Measurements from ENCODE around the gene CRB2.

Gene CRB2

GRCh38 chr9:123337971-123338370 lies 18.0 kb upstream of the CRB2 start:
- TF ChIP-seq GATA2 (IDR thresholded peaks at IDR 0.05; ENCODE audit: low read depth, low read length), result no peak
- no peak for TF ChIP-seq GATA3 (IDR thresholded peaks at IDR 0.05; ENCODE audit: low read depth, low read length)

GRCh38 chr9:123338710-123339665 lies 17.0 kb upstream of the CRB2 start:
- TF ChIP-seq GATA3 (IDR thresholded peaks at IDR 0.05; ENCODE audit: low read depth, low read length) (no peak), GATA2 (IDR thresholded peaks at IDR 0.05; ENCODE audit: low read depth, low read length) (no peak)

- TF ChIP-seq GATA3 (IDR thresholded peaks at IDR 0.05; ENCODE audit: low read depth, low read length), result no peak
- no peak for TF ChIP-seq GATA2 (IDR thresholded peaks at IDR 0.05; ENCODE audit: low read depth, low read length)
These were observed 16.1 kb upstream of the CRB2 start for GRCh38 chr9:123339666-123340510.

GRCh38 chr9:123341816-123342215 lies 14.2 kb upstream of the CRB2 start:
- TF ChIP-seq GATA3 (IDR thresholded peaks at IDR 0.05; ENCODE audit: low read depth, low read length) (no peak), GATA2 (IDR thresholded peaks at IDR 0.05; ENCODE audit: low read depth, low read length) (no peak)

- TF ChIP-seq GATA3 (IDR thresholded peaks at IDR 0.05; ENCODE audit: low read depth, low read length), result no peak
- no peak for TF ChIP-seq GATA2 (IDR thresholded peaks at IDR 0.05; ENCODE audit: low read depth, low read length)
These were observed 13.8 kb upstream of the CRB2 start for GRCh38 chr9:123342247-123342646.

- TF ChIP-seq GATA2 (IDR thresholded peaks at IDR 0.05; ENCODE audit: low read depth, low read length) (no peak), GATA3 (IDR thresholded peaks at IDR 0.05; ENCODE audit: low read depth, low read length) (no peak)
These were observed 12.4 kb upstream of the CRB2 start for GRCh38 chr9:123343443-123344191.

GRCh38 chr9:123344192-123344949 lies 11.6 kb upstream of the CRB2 start:
- TF ChIP-seq GATA2 (IDR thresholded peaks at IDR 0.05; ENCODE audit: low read depth, low read length) (no peak), GATA3 (IDR thresholded peaks at IDR 0.05; ENCODE audit: low read depth, low read length) (no peak)

GRCh38 chr9:123345567-123345955 lies 10.4 kb upstream of the CRB2 start:
- no peak for TF ChIP-seq GATA2 (IDR thresholded peaks at IDR 0.05; ENCODE audit: low read depth, low read length)
- TF ChIP-seq GATA3 (IDR thresholded peaks at IDR 0.05; ENCODE audit: low read depth, low read length), result no peak

GRCh38 chr9:123346026-123346425 lies 10.0 kb upstream of the CRB2 start:
- TF ChIP-seq GATA2 (IDR thresholded peaks at IDR 0.05; ENCODE audit: low read depth, low read length), result no peak
- TF ChIP-seq GATA3 (IDR thresholded peaks at IDR 0.05; ENCODE audit: low read depth, low read length), result no peak

- no peak for TF ChIP-seq GATA2 (IDR thresholded peaks at IDR 0.05; ENCODE audit: low read depth, low read length)
- no peak for TF ChIP-seq GATA3 (IDR thresholded peaks at IDR 0.05; ENCODE audit: low read depth, low read length)
These were observed 9.2 kb upstream of the CRB2 start for GRCh38 chr9:123346826-123347225.

- TF ChIP-seq GATA2 (IDR thresholded peaks at IDR 0.05; ENCODE audit: low read depth, low read length) (no peak), GATA3 (IDR thresholded peaks at IDR 0.05; ENCODE audit: low read depth, low read length) (no peak)
These were observed 8.5 kb upstream of the CRB2 start for GRCh38 chr9:123347289-123348060.

- TF ChIP-seq GATA3 (IDR thresholded peaks at IDR 0.05; ENCODE audit: low read depth, low read length) (no peak), GATA2 (IDR thresholded peaks at IDR 0.05; ENCODE audit: low read depth, low read length) (no peak)
These were observed 7.5 kb upstream of the CRB2 start for GRCh38 chr9:123348317-123348992.
